Measurements from ENCODE around the gene TNFRSF19.

DNA sequence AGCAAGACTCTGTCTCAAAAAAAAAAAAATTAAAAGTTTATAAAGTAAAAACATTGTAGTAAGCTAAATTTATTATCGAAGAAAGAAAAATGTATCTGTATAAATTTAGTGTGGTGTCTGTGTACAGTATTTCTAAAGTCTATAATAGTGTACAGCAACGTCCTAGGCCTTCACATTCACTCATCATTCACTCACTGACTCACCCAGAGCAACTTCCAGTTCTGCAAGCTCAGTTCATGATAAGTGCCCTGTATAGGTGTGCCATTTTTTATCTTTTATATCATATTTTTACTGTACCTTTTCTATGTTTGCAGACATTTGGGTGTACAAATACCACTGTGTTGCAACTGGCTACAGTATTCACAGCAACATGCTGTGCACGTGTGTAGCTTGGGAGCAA, 118.1 kb downstream of the TNFRSF19 start:
- no peak for TF ChIP-seq POLR2A (IDR thresholded peaks at IDR 0.05)
- TF ChIP-seq, protein P1, sequence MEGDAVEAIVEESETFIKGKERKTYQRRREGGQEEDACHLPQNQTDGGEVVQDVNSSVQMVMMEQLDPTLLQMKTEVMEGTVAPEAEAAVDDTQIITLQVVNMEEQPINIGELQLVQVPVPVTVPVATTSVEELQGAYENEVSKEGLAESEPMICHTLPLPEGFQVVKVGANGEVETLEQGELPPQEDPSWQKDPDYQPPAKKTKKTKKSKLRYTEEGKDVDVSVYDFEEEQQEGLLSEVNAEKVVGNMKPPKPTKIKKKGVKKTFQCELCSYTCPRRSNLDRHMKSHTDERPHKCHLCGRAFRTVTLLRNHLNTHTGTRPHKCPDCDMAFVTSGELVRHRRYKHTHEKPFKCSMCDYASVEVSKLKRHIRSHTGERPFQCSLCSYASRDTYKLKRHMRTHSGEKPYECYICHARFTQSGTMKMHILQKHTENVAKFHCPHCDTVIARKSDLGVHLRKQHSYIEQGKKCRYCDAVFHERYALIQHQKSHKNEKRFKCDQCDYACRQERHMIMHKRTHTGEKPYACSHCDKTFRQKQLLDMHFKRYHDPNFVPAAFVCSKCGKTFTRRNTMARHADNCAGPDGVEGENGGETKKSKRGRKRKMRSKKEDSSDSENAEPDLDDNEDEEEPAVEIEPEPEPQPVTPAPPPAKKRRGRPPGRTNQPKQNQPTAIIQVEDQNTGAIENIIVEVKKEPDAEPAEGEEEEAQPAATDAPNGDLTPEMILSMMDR (IDR thresholded peaks at IDR 0.05): no peak

All from prostate gland (tissue), 2 donors.